GM12878 (cell line): ENCODE measurements around the gene ABHD14A. TPM values are rescaled to one million over a fixed set of nuclear protein-coding genes. Genes with fewer than 3 reads are reported as not detected.

Experiments
- BACH1 ChIP-seq: fragments of 450-650 bp; IDR thresholded peaks from 2 replicates; pipeline ENCODE4 v1.6.1; 2017; ENCODE audit warnings: mild to moderate bottlenecking, borderline replicate concordance
- BMI1 ChIP-seq: fragments of 450-650 bp; IDR thresholded peaks from 2 replicates; pipeline ENCODE4 v1.6.1; 2016; ENCODE audit warnings: mild to moderate bottlenecking, moderate library complexity, borderline replicate concordance
- CHD2 ChIP-seq: IDR thresholded peaks from 2 replicates; pipeline ENCODE4 v1.6.1; 2011; ENCODE audit warnings: low read depth, low read length, improper control_type of control experiment, borderline replicate concordance
- E2F8 ChIP-seq: fragments of 450-650 bp; IDR thresholded peaks from 2 replicates; pipeline ENCODE4 v1.6.1; 2018; ENCODE audit warnings: mild to moderate bottlenecking, low read depth, moderate library complexity; ENCODE audit not compliant: partially characterized antibody
- FOXK2 ChIP-seq: fragments of 450-650 bp; IDR thresholded peaks from 2 replicates; pipeline ENCODE4 v1.6.1; 2017; ENCODE audit warnings: mild to moderate bottlenecking, moderate library complexity
- GATAD2B ChIP-seq: fragments of 450-650 bp; conservative IDR thresholded peaks from 2 replicates; pipeline ENCODE4 v1.6.1; 2017; ENCODE audit warnings: low read depth, mild to moderate bottlenecking, moderate library complexity
- HCFC1 ChIP-seq: fragments of 150-350 bp; IDR thresholded peaks from 2 replicates; pipeline ENCODE4 v1.6.1; 2014; ENCODE audit warnings: low read length
- KAT2A ChIP-seq: conservative IDR thresholded peaks from 2 replicates; pipeline ENCODE4 v1.6.1; 2011; ENCODE audit warnings: low read depth, low read length; ENCODE audit not compliant: control insufficient read depth
- KLF5 ChIP-seq: fragments of 450-650 bp; IDR thresholded peaks from 2 replicates; pipeline ENCODE4 v1.6.1; 2014; ENCODE audit warnings: mild to moderate bottlenecking; ENCODE audit not compliant: partially characterized antibody
- MTA2 ChIP-seq: fragments of 450-650 bp; IDR thresholded peaks from 2 replicates; pipeline ENCODE4 v1.6.1; 2016; ENCODE audit warnings: low read depth, mild to moderate bottlenecking, moderate library complexity
- MTA3 ChIP-seq: IDR thresholded peaks from 2 replicates; pipeline ENCODE4 v1.6.1; 2012; ENCODE audit warnings: low read length, inconsistent platforms, borderline replicate concordance
- MXI1 ChIP-seq: fragments of 150-350 bp; IDR thresholded peaks from 2 replicates; pipeline ENCODE4 v1.6.1; 2011; ENCODE audit warnings: low read depth, mild to moderate bottlenecking, inconsistent platforms, low read length, improper control_type of control experiment
- NBN ChIP-seq: fragments of 450-650 bp; IDR thresholded peaks from 2 replicates; pipeline ENCODE4 v1.6.1; 2016
- NFXL1 ChIP-seq: fragments of 450-650 bp; IDR thresholded peaks from 2 replicates; pipeline ENCODE4 v1.6.1; 2017; ENCODE audit warnings: antibody characterized with exemption, mild to moderate bottlenecking, borderline replicate concordance
- NFYA ChIP-seq: IDR thresholded peaks from 2 replicates; pipeline ENCODE4 v1.6.1; 2011; ENCODE audit warnings: low read depth, mild to moderate bottlenecking, low read length, improper control_type of control experiment, borderline replicate concordance
- NR2C1 ChIP-seq: fragments of 450-650 bp; IDR thresholded peaks from 2 replicates; pipeline ENCODE4 v1.6.1; 2017; ENCODE audit warnings: antibody characterized with exemption, mild to moderate bottlenecking, moderate library complexity
- NRF1 ChIP-seq: conservative IDR thresholded peaks from 2 replicates; pipeline ENCODE4 v1.6.1; 2011; ENCODE audit warnings: mild to moderate bottlenecking, low read depth, low read length, improper control_type of control experiment
- POU2F2 ChIP-seq: IDR thresholded peaks from 3 replicates; pipeline ENCODE4 v1.6.1; 2011; ENCODE audit warnings: low read depth, mild to moderate bottlenecking, low read length, borderline replicate concordance
- RAD51 ChIP-seq: fragments of 450-650 bp; IDR thresholded peaks from 2 replicates; pipeline ENCODE4 v1.6.1; 2016; ENCODE audit warnings: moderate library complexity, mild to moderate bottlenecking, inconsistent platforms
- RELA ChIP-seq: fragments of 450-650 bp; IDR thresholded peaks from 2 replicates; pipeline ENCODE4 v1.8.0; 2014; ENCODE audit warnings: borderline replicate concordance; ENCODE audit not compliant: partially characterized antibody
- SRF ChIP-seq, 2 experiments: IDR thresholded peaks; 2 replicates each; pipeline ENCODE4 v1.6.1; 2011; ENCODE audit warnings: low read depth in 2 of 2, low read length in 2 of 2, mild to moderate bottlenecking in 1 of 2, moderate library complexity in 1 of 2
- SUZ12 ChIP-seq: fragments of 200-600 bp; sonication (generic); IDR thresholded peaks from one replicate; pipeline ENCODE4 v1.6.1; 2018; ENCODE audit warnings: antibody characterized with exemption, mild to moderate bottlenecking; ENCODE audit not compliant: unreplicated experiment
- TCF12 ChIP-seq: IDR thresholded peaks from 2 replicates; pipeline ENCODE4 v1.6.1; 2011; ENCODE audit warnings: low read depth, mild to moderate bottlenecking, low read length
- ZNF207 ChIP-seq: fragments of 450-650 bp; IDR thresholded peaks from 2 replicates; pipeline ENCODE4 v1.6.1; 2014; ENCODE audit warnings: antibody characterized with exemption, mild to moderate bottlenecking, borderline replicate concordance
- ZNF622 ChIP-seq: fragments of 450-650 bp; IDR thresholded peaks from 2 replicates; pipeline ENCODE4 v1.6.1; 2017; ENCODE audit warnings: mild to moderate bottlenecking, inconsistent platforms
- ZSCAN29 ChIP-seq: fragments of 450-650 bp; IDR thresholded peaks from 2 replicates; pipeline ENCODE4 v1.6.1; 2017; ENCODE audit warnings: mild to moderate bottlenecking, moderate library complexity
- polyA plus RNA-seq, 11 experiments: library from polyadenylated mRNA; depleted of rRNA in 4 of 11; unstranded in 6 of 11; stranded (reverse) in 5 of 11; fragments of >200 nt; fragmentation: Nextera tagmentation in 4 of 11; fragmentation: Illumina TruSeq in 1 of 11; extraction: Ambion mirVana in 4 of 11; extraction: Trizol in 1 of 11; gene quantifications; 1 replicate in 1 of 11; 2 replicates in 10 of 11; pipeline versions ENCODE4 v1.2.1 to v1.2.3, GENCODE V29; 2011 to 2016; ENCODE audit warnings: inconsistent platforms in 2 of 11, missing spikeins in 2 of 11, low read depth in 1 of 11
- total RNA-seq, 4 experiments: library from RNA; depleted of rRNA in 3 of 4; stranded (reverse); fragments of >200 nt in 3 of 4; fragmentation: Illumina TruSeq in 1 of 4; extraction: Trizol in 1 of 4; gene quantifications; 2 replicates each; pipeline versions ENCODE4 v1.2.1 to v1.2.3, GENCODE V29; 2013 to 2021
- TF ChIP-seq, protein P1 (sequence below): fragments of 450-650 bp; IDR thresholded peaks from 2 replicates; pipeline ENCODE4 v1.6.1; 2016; ENCODE audit warnings: mild to moderate bottlenecking
- TF ChIP-seq, protein P2 (sequence below): fragments of 450-650 bp; IDR thresholded peaks from 2 replicates; pipeline ENCODE4 v1.6.1; 2016; ENCODE audit warnings: mild to moderate bottlenecking

Gene ABHD14A
- total and polyA plus RNA-seq, 10 of the 15 experiments (the other 5 are each of a cell fraction or from before 2014, with no cell fraction given), result 1.2 to 27.0 (median 7.9) TPM

DNA sequence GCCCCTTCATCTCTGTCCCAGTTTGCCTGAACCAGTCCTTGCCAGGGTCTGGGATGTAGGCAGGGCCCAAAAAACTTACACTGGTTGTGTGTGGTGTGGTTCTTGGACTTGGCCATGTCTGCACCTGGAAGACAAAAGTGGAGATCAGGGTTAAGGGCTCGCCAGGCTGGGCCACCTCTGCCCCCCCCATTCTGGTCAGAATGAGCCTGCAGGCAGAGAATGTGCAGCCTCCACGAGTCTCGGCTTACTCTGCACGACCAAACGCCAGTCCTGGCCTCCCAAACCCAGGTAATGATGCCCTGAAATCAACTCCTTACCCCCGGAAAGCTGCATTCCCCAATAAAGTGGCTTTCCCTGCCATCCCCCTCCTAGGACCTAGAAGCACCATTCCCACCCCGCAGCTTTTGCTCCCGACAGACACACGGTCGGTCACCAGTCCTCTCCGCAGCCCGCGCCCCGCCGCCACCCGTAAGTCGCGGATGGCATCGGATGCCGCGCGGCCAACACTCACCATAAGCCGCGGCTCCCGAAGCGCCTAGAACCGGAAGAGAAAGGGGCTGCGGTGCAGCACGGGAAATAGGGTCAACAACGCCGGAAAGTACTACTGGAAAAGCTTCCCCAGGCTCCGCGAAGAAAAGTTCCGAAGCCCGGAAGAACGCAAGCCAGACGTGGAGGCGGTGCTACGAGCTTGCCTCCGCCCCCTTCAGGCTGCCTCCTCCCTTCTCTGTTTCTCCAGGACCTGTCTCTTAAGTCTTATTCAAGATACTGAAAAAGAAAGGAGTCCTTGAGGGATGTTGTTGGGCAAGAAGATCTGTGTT is 20.7 kb downstream of the ABHD14A start, which contains the start of gene RPL29 (continued):
- TF ChIP-seq SUZ12 (no peak), ZSCAN29 (no peak), FOXK2 (peak; percentile 70; the same call in 1 of the 2 replicates), BACH1 (peak; percentile 62; the same call in 1 of the 2 replicates), MTA3 (no peak; the same call in 1 of the 2 replicates), MTA2 (peak; percentile 88), NFYA (no peak), KAT2A (no peak; the same call in 1 of the 2 replicates), GATAD2B (peak; percentile 66), NR2C1 (peak; percentile 99), KLF5 (no peak), E2F8 (peak; percentile 97), NFXL1 (no peak), BMI1 (no peak), HCFC1 (peak; percentile 91), ZNF622 (no peak), ZNF207 (peak; percentile 94), TCF12 (peak; percentile 71), NRF1 (no peak), POU2F2 (peak; percentile 88), CHD2 (peak; percentile 81), RAD51 (no peak), SRF (IDR thresholded peaks at IDR 0.05; ENCODE audit: low read depth in 2 of 2, low read length in 2 of 2) (peak in 1 of 2 experiments; percentile 83; a peak in 2 of 4 replicates), NBN (peak; percentile 96; the same call in 1 of the 2 replicates), MXI1 (peak; percentile 88), RELA (peak; percentile 94)
- TF ChIP-seq, protein P1, sequence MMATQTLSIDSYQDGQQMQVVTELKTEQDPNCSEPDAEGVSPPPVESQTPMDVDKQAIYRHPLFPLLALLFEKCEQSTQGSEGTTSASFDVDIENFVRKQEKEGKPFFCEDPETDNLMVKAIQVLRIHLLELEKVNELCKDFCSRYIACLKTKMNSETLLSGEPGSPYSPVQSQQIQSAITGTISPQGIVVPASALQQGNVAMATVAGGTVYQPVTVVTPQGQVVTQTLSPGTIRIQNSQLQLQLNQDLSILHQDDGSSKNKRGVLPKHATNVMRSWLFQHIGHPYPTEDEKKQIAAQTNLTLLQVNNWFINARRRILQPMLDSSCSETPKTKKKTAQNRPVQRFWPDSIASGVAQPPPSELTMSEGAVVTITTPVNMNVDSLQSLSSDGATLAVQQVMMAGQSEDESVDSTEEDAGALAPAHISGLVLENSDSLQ, result peak; percentile 74
- TF ChIP-seq, protein P2, sequence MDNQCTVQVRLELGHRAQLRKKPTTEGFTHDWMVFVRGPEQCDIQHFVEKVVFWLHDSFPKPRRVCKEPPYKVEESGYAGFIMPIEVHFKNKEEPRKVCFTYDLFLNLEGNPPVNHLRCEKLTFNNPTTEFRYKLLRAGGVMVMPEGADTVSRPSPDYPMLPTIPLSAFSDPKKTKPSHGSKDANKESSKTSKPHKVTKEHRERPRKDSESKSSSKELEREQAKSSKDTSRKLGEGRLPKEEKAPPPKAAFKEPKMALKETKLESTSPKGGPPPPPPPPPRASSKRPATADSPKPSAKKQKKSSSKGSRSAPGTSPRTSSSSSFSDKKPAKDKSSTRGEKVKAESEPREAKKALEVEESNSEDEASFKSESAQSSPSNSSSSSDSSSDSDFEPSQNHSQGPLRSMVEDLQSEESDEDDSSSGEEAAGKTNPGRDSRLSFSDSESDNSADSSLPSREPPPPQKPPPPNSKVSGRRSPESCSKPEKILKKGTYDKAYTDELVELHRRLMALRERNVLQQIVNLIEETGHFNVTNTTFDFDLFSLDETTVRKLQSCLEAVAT, result no peak
